GM18907 (cell line): ENCODE measurements around the gene CACNB2.

Experiments used
- ATAC-seq: cut with Tn5 transposase; IDR thresholded peaks from one replicate; pipeline ENCODE4 v1.9.1; 2021; ENCODE audit warnings: mild to moderate bottlenecking, moderate library complexity; ENCODE audit not compliant: unreplicated experiment

CACNB2 gene

GRCh38 chr10:18224626-18225445 lies 84.6 kb downstream of the CACNB2 start:
- ATAC-seq: no peak

GRCh38 chr10:18226336-18226735 lies 86.1 kb downstream of the CACNB2 start:
- no peak for ATAC-seq

GRCh38 chr10:18229826-18230225 lies 89.6 kb downstream of the CACNB2 start:
- no peak for ATAC-seq

- ATAC-seq: no peak
These were observed 90.6 kb downstream of the CACNB2 start for GRCh38 chr10:18230794-18231193.

- no peak for ATAC-seq
These were observed 91.3 kb downstream of the CACNB2 start for GRCh38 chr10:18231480-18231879.

- no peak for ATAC-seq
These were observed 93.6 kb downstream of the CACNB2 start for GRCh38 chr10:18233775-18234174.

- no peak for ATAC-seq
These were observed 95.3 kb downstream of the CACNB2 start for GRCh38 chr10:18235477-18235876.

GRCh38 chr10:18236756-18237155 lies 96.5 kb downstream of the CACNB2 start:
- no peak for ATAC-seq

GRCh38 chr10:18238870-18239485 lies 98.8 kb downstream of the CACNB2 start:
- ATAC-seq: no peak

- no peak for ATAC-seq
These were observed 100.1 kb downstream of the CACNB2 start for GRCh38 chr10:18240185-18240882.

GRCh38 chr10:18246967-18247366 lies 106.7 kb downstream of the CACNB2 start:
- ATAC-seq: no peak

- ATAC-seq: no peak
These were observed 111.9 kb downstream of the CACNB2 start for GRCh38 chr10:18252086-18252485.

- ATAC-seq: no peak
These were observed 113.9 kb downstream of the CACNB2 start for GRCh38 chr10:18254086-18254485.

- no peak for ATAC-seq
These were observed 114.5 kb downstream of the CACNB2 start for GRCh38 chr10:18254692-18255091.

- ATAC-seq: no peak
These were observed 120.2 kb downstream of the CACNB2 start for GRCh38 chr10:18260310-18260922.

GRCh38 chr10:18261063-18261610 lies 120.9 kb downstream of the CACNB2 start:
- ATAC-seq: no peak

- no peak for ATAC-seq
These were observed 121.6 kb downstream of the CACNB2 start for GRCh38 chr10:18261768-18262231.

GRCh38 chr10:18264466-18265050 lies 124.3 kb downstream of the CACNB2 start:
- ATAC-seq: no peak

GRCh38 chr10:18268005-18268404 lies 127.8 kb downstream of the CACNB2 start:
- ATAC-seq: no peak

GRCh38 chr10:18271491-18271890 lies 131.3 kb downstream of the CACNB2 start:
- ATAC-seq: no peak

- no peak for ATAC-seq
These were observed 132.8 kb downstream of the CACNB2 start for GRCh38 chr10:18273039-18273438.
